Measurements from ENCODE around the gene SMPD2.
A peak's percentile ranks its signal among the peaks of the same experiment; 100 is the strongest.

SMPD2 gene

DNA sequence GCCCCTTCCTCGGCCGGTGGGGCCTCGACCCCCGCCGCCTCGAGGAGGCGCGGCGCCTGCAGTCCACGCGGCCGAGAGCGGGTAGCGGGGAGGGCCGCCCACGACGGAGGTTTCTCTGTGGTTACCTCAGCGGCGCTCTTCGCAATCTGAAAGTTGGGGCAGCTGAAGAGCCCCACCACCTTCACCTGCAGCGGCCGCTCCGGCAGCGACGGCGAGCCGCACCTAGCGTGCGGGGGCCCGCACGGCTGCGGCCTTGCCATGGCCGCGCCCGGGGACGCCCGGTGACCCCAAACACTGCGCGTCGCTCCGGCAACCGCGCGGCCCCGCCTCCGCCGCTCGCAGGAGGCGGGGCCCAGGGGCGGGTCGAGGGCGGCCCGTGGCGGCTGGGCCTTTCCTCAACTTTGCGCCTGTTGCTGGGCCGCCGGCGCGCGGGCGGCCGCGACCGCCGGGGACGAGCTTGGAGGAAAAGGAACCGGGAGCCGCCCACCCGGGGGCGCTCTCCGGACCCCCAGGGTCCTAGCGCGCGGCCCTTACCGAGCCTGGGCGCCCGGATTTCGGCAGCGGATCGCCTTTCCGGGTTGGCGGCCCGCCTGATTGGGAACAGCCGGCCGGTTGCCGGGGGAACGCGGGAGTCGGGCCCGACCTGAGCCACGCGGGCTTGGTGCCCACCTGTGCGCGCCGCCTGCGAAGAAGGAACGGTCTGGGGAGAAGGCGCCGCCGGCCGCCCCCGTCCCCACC is at the start of gene SMPD2, which contains the start of gene PPIL6:
Gene SMPD2, plus strand, starts transcription at position 394 of the 738 bp plus-strand sequence. CDS start 398 bp downstream, outside the sequence.
Gene PPIL6, minus strand, starts transcription at position 298 of the 738 bp plus-strand sequence. Its CDS starts 38 bp downstream, at position 260.
- peak; percentile 85 for DNase-seq

GRCh38 chr6:109393157-109393885 is 47.2 kb upstream of the SMPD2 start:
- DNase-seq = no peak

DNA sequence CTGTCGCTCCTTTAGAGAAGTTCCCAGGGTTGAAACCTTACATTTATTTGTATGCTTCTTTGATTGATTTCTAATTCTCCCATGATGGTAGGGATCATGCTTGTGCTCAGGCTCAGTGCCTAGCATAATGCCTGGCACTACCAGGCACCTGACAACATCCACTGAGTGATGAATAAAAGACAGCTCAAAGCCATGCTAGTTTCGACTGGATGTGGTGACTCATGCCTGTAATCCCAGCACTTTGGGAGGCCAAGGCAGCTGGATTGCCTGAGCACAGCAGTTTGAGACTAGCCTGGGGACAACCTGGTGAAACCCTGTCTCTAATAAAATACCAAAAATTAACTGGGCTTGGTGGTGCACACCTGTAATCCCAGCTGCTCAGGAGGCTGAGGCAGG is 46.6 kb upstream of the SMPD2 start:
- no peak for DNase-seq

- no peak for DNase-seq
These were observed 44.3 kb upstream of the SMPD2 start for GRCh38 chr6:109396046-109396718.

GRCh38 chr6:109397020-109397419 is 43.5 kb upstream of the SMPD2 start:
- no peak for DNase-seq

GRCh38 chr6:109406196-109406595 is 34.3 kb upstream of the SMPD2 start:
- no peak for DNase-seq

- no peak for DNase-seq
These were observed 29.5 kb upstream of the SMPD2 start for GRCh38 chr6:109411034-109411433.

GRCh38 chr6:109417646-109418045 is 22.9 kb upstream of the SMPD2 start:
- no peak for DNase-seq

DNA sequence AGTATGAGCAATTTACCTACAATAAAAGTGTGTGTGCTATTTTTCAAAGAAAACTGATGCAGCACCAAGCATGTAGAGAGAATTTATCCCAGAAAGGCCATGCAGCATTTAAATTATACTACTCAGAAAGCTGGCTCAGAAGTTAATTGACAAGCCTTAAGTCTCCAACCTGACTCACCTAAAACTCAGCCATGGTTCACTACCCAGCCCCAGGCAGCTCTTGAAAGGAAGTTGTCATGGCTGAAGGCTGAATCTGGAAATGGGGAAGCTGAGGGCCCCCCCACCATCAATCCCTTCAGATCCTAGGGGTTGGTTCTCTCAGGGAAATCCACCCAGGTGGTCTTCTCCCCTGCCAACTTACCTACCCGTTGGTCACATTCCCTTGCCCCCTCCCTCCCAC is 19.8 kb upstream of the SMPD2 start:
- no peak for DNase-seq

GRCh38 chr6:109421184-109421583 is 19.3 kb upstream of the SMPD2 start:
- DNase-seq = no peak

GRCh38 chr6:109424946-109425345 is 15.6 kb upstream of the SMPD2 start:
- DNase-seq = no peak

GRCh38 chr6:109428889-109429477 is 11.5 kb upstream of the SMPD2 start:
- DNase-seq = no peak

DNA sequence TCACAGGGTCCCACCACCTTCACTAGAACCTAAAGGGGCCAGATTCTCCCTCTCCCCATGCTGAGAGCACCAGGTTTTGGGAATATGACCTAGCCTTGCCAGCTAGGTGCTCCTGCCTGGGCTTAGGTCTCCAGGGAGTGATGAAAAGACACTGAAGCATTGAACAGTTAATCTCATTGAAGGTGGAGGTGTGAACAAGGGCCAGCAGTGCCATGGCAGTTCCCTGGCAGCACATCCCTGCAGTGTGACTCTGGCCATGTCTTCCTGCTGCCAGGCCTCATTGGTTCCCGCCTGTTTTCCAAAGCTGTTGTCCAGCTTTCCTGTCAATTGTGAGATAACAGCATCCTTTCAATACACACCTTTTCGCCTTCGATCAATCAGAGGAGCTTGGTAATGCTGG is 11.0 kb upstream of the SMPD2 start:
- DNase-seq = no peak

- no peak for DNase-seq
These were observed 6.1 kb upstream of the SMPD2 start for GRCh38 chr6:109434456-109434855.

DNA sequence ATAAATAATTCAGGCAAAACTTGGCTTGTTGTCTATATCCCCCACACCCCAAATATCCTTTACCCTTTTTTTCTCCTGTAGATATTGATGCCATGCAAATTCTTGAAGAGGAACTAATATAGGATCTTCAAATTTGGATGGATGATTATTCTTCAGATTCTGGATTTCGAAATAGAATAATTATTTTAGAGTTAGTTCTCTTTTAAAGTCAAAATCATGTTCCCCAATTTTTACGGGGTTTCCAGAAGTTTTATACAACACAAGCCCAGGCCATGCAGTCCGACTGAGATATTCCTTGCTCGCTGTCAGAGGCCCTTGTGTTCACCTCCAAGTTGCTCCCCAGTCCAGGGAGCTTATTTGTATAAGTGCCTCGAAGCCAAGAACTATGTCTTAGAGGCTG is 4.5 kb upstream of the SMPD2 start:
- no peak for DNase-seq

DNA sequence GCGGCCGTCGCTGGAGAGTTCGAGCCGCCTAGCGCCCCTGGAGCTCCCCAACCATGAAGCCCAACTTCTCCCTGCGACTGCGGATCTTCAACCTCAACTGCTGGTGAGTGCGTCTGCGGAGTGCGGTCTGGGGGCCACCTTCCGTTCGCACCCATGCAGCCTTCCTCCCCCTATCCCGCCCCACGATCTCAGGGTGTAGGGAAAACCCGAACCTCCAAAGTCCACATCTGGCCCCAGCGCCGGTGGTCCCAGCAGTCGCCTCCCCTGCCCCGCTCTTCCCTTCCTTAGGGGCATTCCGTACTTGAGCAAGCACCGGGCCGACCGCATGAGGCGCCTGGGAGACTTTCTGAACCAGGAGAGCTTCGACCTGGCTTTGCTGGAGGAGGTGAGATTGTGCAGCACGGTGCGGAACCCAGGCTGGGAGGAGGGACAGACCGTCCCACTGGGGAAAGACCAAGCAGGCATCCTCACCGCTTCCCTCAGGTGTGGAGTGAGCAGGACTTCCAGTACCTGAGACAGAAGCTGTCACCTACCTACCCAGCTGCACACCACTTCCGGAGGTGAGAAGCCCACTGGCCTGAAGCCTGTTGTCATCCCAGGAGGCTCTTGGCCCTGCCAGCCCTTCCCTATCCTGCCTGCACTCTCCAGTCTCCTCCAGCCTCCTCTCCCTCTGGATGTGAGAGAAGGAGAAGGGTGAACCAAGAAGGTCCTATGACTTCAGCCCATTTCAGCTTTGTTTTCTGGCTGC is 719 bp downstream of the SMPD2 start:
- peak; percentile 52 for DNase-seq

DNA sequence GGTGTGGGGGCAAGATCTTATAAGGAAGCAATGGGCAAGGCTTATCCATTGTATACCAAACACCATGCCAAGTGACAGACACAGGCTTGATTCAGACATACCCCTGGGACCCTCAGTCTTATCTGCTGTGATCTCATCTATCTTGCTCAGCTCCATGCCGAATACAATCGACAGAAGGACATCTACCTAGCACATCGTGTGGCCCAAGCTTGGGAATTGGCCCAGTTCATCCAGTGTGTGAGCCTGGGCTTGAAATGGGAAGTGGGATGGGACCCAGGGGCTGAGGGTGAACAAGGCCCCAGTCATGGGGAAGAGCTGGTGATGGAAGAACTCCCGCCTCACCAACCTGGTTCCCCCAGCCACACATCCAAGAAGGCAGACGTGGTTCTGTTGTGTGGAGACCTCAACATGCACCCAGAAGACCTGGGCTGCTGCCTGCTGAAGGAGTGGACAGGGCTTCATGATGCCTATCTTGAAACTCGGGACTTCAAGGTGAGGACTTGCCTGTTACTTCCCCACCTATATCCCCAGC is 1.9 kb downstream of the SMPD2 start:
- DNase-seq = no peak

- no peak for DNase-seq
These were observed 3.0 kb downstream of the SMPD2 start for GRCh38 chr6:109443425-109443950.

DNA sequence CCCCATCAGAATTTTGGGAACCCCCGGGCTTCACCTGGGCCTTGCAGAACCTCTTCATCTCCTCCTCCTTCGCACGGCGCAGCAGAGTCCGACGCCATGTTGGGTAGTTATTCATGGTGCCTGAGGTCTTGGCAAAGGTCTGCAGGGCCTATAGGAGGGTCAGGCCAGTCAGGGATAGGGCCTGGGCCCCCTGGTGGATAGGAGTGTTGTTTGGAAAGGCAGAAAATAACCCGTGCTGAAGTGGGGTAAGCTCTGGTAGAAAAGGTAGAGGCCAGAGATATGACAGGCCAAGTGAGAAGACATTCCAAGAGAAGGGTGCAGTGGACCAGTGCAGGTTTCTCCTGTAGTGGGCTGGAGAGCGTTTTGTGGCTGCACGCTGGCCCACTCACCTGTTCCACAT is 4.9 kb downstream of the SMPD2 start:
- DNase-seq = no peak

DNA sequence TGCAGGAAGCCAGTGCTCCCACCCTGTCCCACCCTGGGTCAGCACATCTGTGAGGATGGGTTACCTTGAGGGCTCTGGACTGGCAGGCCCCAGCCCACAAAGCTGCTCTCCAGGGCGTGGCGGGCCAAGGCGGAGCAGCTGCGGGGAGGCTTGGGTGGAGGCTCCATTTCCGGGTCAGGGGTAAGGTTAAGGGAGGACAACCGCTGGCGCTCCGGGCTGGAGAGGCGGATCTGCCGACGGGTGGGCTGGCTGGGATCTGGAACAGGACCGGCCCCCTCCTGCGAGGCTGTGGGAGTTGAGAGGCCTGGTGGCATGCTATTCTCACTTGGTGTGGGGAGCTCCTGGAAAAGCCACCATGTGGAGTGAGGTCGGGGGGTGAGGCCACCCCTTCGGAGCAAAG is 5.5 kb downstream of the SMPD2 start:
- no peak for DNase-seq

GRCh38 chr6:109446541-109446940 is 6.0 kb downstream of the SMPD2 start:
- no peak for DNase-seq

DNA sequence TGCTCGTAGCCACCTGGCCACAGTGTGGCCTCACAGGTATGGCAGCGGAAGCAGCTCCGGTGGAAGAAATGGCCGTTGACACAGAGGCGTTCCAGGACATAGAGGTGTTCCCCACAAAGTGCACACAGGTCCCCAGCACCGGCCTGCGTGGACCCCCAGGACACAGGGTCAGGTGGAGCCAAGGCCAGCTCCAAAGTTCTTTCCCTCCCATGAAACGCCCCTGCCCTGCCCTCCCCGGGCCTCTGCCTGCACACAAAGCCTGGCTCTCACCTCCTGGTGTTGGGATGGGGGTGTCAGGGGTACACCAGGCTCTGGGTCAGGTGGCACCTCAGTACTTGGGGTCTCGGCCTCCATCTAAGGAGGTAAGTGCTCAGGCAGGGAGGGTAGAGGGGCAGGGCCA is 6.6 kb downstream of the SMPD2 start:
- DNase-seq = no peak
